EL (cell line): ENCODE measurements around the gene PPP1R3E.

Experiments
- DNase-seq: peaks from one replicate; pipeline ENCODE4 v3.0.0-alpha.2; 2016

Gene PPP1R3E

DNA sequence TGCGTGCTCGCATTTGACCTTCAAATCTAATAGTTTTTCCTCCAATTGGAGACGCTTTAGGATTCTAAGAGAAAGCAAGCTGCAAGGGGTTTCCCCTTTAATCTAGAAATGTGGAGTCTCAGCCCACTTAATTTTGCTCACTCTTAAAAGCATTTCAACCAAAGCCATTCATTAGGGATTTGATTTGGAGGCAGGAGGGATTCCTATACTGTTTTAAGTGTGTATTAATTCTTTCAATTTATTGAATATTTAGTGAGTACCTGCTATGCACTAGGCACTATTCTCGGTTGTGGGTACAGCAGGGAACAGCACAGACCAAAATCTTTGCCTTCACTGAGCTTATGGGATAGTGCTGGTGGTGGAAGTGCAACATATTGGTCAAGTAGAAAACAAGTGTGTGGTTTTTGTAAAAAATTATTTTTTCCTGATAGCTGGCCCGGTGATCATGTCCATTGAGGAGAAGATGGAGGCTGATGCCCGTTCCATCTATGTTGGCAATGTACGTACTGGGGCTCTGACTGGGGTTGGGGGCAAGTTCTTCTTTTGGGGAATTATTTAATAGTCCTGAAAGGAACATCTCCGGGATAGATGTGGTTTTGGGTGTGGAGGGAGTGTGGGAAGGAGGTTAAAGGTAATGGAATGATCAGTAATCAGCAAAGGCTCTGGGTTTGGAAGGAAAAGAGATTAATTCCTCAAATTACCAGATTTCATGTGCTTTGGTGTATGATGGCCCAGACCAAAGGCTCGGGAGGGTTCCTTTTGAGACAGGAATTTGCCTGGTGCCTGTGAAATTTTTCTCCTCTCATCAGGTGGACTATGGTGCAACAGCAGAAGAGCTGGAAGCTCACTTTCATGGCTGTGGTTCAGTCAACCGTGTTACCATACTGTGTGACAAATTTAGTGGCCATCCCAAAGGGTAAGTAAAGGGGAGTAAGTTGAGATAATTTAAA lies 20.2 kb upstream of the PPP1R3E start:
- DNase-seq: no peak

DNA sequence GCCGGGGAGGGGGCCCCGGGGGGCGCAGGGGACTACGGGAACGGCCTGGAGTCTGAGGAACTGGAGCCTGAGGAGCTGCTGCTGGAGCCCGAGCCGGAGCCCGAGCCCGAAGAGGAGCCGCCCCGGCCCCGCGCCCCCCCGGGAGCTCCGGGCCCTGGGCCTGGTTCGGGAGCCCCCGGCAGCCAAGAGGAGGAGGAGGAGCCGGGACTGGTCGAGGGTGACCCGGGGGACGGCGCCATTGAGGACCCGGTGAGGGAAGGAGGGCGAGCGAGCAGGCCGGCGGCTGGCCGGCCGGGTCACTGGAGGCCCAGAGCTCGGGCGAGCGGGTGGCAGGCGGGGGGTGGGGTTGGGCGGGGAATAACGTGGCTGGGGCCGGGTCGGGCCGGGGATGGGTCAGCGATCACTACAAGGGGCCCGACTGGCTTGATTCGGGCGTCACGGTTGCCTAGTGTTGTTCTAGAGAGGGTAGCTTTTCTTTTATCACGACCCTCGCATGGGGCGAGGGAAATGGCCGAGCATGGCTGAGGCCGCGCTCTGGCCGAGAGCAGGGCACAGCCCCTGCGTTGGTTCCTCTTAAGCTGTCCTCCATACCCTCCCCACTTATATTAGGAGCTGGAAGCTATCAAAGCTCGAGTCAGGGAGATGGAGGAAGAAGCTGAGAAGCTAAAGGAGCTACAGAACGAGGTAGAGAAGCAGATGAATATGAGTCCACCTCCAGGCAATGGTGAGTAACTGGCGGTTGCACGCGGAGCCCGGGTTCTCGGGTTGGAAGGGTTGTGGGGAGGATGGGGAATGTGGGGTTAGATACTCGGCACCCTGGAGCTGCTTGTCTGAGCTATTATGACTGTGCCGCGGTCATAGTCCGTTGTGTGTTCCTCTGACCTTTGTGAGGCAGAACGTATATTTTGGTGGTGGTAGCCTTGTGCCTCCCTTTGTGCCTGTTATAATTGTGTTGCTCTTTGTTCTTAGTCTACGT lies 19.2 kb upstream of the PPP1R3E start:
- peak; percentile 70 for DNase-seq

DNA sequence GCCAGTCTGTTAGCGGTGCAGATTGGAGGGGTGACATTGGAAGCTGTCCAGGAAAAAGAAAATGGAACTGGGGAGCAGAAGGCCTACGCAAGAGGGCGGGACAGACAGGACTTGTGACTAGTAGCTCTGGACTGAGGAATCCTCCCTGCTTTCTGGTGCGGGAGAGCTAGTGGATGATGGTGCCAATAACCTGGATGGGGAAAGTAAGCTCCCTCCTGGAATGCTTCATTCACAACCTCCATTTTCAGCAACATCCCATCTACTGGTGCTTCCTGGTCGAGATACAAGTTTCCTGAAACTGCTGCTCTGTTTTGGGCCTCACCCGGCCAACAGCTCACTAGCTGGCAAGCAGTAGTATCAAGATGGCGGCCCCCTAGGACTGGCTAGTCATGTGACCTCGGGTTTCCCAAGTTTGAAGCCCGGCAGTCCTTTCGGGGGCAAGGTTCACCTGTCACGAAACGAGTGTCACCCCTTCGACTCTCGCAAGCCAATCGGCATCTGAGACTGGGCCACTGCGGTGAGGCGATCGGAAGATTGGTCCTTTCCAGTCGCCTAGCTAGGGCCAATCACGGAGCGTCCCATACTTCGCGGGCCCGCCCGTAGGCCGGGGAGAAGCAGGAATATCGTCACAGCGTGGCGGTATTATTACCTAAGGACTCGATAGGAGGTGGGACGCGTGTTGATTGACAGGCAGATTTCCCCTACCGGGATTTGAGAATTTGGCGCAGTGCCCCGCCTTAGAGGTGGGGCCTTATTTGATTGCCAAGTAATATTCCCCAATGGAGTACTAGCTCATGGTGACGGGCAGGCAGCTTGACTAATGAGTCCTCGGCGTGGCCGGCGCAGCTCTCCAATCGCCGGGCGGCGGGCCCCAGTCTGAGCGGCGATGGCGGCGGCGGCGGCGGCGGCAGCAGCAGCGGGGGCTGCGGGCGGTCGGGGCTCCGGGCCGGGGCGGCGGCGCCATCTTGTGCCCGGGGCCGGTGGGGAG lies 18.2 kb upstream of the PPP1R3E start, which contains the start of gene PABPN1:
Gene PABPN1 (plus strand): TSS at position 874 of the 988 bp plus-strand sequence. CDS start 13 bp downstream, at position 887.
- DNase-seq: peak; percentile 100

DNA sequence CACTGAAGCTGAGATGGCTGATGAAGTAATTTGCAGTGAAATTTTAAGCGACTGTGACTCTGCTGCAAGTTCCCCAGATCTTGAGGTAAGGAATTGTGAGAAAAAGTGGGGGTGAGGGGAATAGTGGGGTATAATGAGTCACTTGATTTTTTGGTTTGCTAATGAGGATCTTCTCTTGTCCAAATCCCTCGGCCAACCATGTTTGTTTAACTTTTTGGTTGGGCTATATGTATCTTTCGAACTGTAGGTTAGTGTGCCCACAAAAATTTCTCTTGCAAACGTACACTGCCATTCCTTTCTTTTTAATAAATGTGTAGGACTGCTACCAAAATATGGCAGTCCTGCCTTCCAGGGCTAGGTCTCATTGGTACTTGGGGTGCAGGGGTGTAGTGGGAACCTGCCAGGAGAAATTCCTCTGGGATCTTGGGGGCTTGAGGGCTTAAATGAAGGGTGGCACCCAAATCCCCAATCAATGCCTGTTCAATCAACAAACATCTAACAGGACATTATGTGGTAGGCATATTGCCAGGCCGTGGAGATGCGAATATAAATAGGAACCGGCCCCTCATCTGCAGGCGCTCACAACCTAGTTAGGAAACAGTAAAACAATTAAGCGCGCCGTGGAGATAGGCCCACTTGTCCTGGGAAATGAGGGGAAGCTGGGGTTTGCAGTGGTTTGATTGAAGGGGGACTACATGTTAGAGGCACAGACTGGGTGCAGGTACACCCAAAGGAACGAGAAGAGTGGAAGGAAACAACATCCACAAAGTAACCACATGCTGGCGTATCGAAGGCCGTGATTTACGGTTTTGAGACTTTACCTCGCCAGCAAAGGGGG lies 17.3 kb upstream of the PPP1R3E start:
- DNase-seq: no peak

DNA sequence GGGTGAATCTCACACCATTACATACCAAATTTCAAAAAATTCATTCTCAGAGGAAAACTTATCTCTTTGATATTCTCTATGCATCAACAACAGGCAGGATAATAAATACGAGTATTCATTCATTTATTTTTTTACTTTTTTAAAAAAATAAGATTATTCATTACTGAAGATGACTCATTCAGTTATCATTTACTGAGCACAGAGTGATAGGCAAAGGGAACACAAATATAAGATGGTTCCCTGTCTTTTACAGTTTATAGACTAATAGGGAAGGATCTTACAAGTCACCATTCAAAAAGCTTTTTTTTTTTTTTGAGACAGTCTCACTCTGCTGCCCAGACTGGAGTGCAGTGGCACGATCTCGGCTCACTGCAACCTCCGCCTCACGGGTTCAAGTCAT lies 13.6 kb upstream of the PPP1R3E start:
- no peak for DNase-seq

DNA sequence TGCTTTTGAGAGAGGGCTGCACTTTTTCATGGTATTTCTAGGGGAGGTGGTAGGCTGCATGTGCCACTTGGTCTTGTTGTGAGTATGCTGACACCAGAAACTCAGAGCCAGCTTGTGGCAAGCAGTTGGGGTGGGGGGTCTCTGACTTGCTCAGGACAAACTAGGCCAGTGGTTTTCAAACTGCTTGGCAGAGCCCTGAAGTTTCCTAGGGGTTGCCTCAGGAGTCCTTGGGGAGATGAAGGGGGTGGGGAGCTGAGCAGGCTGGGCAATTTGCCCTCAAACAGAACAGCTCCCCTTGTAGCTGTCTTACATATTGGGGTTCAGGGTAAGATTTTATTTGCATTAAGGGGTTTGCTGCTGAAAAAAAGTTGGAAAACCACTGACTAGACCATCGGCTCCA lies 7.9 kb upstream of the PPP1R3E start:
- no peak for DNase-seq

DNA sequence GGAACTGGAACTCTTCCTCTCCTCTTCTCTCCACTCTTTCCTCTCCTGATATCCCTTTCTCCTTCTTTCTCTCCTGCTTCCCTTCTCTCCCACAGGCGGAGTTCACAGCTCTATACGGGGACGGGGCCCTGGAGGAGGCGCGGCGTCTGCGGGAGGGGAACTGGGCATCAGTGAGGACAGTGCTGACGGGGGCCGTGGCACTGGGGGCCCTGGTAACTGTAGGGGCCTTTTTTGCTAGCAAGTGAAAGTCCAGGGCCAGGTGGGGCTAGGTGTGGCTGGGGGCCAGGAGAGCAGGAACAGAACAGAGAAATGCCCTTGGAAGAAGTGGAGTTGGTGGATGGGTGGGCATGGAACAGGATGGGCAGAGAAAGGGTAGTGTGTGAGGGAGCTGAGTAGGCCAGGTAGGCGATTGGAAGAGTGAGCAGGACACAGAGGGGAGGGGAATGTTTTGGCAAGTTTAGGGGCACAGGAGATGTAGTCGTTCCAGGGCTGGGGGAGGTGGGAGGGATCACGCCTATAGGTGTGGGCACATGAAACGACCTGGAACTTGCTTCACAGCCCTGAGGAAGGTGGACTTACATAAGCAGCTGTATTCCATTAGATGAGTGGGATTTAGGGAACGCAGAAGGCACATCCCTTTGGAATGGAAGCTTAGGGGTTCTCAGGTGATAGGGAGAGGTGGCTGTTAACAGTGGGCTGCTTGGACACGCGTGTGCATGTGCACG lies 6.2 kb upstream of the PPP1R3E start:
- DNase-seq: no peak

DNA sequence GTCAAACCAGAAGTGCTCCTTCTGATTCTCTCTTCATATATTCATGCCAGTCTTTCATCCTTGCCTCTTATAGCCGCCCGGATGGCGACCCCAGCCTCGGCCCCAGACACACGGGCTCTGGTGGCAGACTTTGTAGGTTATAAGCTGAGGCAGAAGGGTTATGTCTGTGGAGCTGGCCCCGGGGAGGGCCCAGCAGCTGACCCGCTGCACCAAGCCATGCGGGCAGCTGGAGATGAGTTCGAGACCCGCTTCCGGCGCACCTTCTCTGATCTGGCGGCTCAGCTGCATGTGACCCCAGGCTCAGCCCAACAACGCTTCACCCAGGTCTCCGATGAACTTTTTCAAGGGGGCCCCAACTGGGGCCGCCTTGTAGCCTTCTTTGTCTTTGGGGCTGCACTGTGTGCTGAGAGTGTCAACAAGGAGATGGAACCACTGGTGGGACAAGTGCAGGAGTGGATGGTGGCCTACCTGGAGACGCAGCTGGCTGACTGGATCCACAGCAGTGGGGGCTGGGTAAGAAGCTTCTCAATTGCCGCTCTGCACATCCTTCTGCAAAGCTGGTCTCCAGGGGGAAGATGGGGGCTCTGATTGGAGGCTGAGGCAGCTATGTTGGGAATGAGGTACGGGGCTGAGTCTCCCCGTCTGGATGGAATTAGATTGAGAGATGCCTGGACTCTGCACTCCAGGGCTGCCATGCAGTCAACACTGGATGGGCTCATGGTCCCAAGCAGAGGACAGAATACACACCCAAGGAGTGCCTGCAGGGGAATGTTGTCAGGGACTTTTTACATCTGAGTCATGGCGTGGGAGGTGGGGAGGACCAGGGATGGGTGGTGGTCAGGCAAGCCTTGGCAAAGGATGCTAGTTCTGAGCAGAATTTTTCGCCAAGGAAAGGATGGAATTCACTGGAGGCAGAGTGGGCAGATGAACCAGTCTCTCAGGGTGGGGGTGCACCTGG lies 5.3 kb upstream of the PPP1R3E start:
- DNase-seq: peak; percentile 62

DNA sequence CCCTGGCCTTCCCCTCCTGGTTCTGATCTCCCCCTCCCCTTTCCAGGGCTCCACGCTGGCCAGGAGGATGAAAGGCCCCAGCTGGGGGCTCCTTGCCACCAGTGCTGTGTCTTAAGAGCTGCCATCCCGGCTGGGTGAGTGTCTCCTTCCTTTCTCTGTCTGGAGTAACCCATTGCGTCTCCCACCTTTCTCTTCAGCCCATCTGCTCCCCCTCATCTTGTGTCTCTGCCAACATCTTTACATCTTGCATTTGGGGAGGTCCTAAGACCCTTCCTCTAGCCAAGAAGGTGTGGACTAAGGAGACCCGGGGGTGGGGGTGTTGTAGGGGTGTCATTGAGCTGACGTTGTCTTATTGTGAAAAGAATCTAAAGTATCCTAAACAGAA lies 4.5 kb upstream of the PPP1R3E start:
- DNase-seq: no peak

DNA sequence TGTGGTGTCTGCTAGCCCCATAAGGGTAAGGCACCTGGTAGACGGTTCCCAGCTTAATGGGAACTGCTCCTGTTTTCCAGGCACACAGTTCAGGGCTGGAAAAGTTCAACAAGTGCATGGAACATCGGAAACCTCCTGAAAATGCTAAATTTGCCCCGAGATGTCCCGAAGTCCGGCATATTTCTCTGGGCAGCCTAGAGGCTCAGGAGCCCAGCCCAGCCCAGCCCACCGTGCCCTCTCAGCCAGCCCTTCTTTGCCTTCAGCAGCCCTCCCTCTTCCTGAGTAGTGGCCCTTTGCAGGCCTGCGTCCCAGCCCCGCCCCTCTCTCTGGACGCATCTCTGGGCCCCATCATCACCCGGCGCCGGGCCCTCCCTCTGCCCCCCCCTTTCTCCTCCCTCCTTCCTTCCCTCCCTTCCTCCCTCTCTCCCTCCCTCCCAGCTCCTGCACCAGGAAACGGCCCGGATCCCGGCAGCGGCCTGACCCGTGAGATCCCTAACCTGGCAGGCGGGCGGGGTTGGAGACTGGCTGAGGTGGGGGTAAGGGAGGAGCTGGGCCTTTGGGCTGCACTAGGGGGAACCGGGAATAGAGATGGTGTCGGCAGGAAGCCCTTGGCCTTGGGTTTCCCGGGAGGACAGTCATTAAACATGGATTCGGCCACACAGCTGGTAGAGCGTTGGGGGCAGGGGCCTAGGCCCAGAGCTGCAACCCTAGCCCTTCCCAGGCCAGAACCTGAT lies 3.9 kb upstream of the PPP1R3E start, which contains the start of gene BCL2L2:
Gene BCL2L2 (plus strand): TSS at position 422 of the 734 bp plus-strand sequence. CDS start 935 bp downstream, outside the sequence.
- peak; percentile 93 for DNase-seq

DNA sequence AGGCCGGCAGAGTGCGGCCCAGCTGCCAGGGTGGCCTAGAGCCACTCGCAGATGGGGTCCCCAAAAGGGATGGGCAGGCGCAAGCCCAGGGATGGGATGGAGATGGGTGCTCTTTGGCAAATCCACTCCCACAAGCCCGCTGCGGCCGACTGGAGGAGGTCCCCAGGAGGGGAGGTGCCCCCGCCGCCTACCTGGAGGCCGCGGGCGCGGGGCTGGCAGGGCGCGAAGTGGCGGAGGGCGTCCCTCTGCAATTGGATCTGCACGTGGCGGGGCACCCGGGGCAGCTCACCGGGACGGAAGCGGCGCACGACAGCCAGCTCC lies 730 bp downstream of the PPP1R3E start:
- DNase-seq: no peak

DNA sequence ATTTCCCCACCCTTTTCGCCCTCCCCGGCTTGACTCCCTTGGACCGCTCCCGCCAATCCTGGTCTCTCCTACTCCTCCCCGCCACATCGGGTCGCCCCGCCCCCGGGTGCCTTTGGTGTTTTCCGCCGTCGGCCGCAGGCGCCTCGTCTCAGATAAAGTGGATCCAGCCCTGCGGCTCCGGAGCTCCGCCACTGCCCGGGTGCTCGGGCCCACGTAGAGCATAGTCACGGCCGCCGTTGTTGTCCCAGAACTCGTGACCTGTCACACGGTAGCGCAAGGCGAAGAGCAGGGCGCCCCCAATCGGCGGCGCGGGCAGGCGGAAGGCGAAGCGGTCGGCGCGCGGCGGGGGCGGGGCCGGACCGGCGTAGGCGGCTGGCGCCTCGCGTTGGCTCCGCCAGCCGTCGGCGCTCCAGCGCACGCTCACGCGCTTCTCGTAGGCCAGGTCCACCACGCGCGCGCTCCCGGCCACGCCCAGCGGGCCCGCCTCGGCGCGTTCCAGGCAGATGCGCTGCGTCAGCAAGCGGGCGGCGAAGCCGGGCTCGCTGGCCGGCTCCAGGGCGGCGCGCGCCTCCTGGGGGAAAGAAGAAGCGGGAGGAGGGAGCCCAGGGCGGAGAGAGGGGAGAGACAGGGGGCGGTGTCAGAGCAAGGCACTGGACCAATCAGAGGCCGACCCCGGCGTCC lies 1.2 kb downstream of the PPP1R3E start:
- peak; percentile 99 for DNase-seq

DNA sequence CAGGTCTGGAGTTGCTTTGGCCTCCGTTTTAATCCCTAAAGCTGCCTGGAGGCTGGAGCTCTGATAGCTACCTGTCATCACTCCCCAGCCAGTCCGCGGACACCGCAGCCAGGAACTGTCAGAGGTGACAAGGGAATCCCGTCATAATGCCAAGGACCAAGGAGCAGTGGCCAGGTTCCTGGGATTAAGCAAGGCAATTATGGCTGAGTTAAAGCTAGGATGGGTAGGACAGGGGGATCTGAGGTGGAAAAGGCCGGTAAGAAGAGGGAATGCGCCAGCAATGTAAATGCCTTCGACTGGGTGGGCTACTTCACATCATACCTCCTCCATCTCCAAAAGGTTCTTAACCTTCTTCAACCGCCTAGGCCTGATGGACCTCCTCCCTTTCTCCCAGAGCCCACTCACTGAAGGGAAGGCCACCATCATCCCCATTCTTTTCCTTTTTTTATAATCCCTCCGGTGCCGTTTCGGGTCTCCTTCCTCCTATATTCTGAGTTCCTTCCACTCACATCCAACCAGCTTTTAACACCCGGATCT lies 1.9 kb downstream of the PPP1R3E start:
- DNase-seq: peak; percentile 19

DNA sequence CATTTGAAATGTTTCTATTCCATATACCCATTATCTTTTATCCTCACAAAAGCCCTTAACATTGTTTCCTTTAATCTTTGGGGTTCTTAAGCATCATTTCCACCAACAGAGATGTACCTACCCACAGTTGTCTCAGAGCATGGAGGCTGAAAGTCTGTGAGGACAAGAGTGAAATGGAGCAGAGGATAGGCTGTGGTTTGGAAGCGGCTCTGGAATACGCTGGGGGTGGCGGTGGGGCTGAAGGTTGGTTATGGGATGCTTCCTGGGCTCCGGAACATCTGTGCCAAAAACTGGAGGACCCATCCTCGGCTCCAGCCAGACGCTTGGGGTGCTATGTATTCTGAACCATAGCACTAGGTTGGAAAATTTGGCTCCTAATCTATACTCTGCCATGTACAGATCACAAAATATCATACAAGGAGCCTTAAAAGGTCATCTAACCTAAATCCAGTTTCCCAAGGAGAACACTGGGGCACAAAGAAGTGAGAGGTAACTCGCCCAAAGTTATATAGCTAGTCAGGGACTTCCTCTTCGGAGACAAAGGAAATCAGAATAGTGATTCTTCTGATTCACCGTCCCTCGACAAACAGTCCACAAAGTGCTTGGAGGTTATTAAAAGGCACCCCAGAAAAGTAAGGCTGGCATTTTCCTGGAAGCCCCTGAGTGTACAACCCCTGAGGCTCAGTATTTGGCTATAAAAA lies 2.5 kb downstream of the PPP1R3E start:
- DNase-seq: no peak

DNA sequence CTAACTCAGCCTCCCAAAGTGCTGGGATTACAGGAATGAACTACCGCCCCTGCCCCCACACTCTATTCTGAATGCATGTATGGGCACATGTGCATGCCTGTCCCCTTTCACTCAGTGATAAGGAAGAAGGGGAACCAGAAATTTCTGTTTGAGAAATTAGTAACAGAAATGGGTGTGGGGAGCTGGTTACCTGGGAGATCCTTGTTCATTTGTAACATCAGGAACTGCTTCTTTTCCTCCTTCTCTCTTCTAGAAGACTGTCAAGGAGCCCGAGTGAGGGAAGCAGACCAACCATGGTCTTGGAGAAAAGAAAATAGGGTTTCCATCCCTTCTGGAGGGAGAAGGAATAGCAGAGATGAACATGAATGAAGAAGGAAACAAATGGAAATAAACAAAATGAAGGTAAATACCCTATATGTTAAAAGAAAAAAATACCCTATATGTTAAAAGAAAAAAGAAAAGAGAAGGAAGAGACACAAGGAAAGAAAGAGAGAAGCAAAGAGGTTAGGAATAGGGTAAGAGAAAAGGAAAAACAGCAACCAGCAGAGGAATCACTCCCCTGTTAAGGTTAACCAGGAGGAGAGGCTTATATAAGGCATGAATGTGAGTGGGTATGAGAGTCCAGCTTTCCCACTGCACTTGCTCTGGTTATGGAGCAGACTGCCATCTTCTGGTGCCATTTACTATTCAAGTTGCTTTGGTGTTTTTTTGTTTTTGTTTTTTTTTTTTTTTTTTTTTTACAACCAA lies 3.3 kb downstream of the PPP1R3E start:
- peak; percentile 53 for DNase-seq

DNA sequence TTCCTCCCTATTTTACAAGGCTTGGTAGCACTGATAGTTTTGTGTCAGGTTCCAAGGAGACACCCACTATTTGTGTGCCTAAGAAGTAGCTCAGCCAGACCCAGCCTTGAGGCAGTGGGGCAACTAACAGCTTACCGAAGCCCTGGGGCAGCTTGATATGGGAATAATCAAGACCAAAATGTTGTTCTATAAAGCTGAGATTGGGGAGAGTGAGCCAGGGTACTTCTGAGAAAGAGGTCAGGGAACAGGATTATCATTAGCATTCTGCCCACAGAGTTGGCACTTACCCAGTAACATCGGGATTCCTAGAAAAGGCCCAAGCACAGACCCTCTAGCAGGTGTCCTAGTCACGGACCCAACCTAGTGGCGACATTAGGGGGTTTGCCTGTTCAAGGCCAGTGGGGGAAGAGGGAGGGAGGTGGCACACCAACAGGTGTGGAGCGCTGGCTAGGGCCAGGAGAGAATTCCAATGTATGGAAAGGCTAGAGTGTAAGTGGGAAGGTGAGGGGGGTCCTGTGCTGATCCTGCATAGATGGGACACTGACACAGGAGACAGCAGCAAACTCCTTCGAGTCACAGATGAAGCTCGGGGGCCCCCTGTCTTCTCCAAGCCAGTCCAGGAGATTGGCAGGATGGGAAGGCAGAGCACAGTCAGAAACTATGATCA lies 4.9 kb downstream of the PPP1R3E start:
- no peak for DNase-seq
